Measurements from ENCODE around the gene NPAT.

DNA sequence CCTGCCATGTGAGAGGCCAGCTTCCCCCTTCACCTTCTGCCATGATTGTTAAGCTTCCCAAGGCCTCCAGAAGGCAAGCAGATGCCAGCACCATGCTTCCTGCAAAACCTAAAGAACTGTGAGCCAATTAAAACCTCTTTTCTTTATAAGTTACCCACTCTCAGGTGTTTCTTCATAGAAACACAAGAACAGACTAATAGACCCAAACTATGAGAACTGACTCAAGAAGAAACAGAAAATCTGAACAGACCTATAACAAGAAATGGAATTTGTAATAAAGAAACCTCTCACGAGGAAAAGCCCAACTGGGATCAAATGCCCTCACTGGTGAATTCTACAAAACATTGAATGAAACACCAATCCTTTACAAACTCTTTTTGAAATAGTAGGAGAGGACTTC, 12.0 kb downstream of the NPAT start:
- TF ChIP-seq SMC3 (conservative IDR thresholded peaks at IDR 0.05; ENCODE audit: poor library complexity) (no peak), CTCF (IDR thresholded peaks at IDR 0.05; ENCODE audit: poor library complexity, severe bottlenecking) (no peak), EZH2 (IDR thresholded peaks at IDR 0.05; ENCODE audit: borderline replicate concordance, insufficient read depth, low read length, poor library complexity, severe bottlenecking) (no peak)
